Measurements from ENCODE around the gene TAMALIN. TPM values are rescaled to one million over a fixed set of nuclear protein-coding genes. Genes with fewer than 3 reads are reported as not detected.

The TAMALIN gene
- total and polyA plus RNA-seq, 9 donors = 16.8 to 84.1 (median 32.2) TPM

- intact Hi-C loops (cut with DNase I) = loop anchor here in 1 of 4 donors (5.0 kb wide), 1 partner anchor 1011 kb away; the partner anchor contains the start of gene SLC11A2
- peak in 2 of 5 donors; percentile 36 to 48 for DNase-seq
- H3K4me3 ChIP-seq = peak overlapping the region; percentile 73
- no peaks in the 10 kb centered on the region for H3K36me3 ChIP-seq
- H3K27ac ChIP-seq = peak overlapping the region; percentile 84 to 95
- 81 to 88% (median 86%) methylated on average over 6 of the region's 6 CpGs for WGBS, 3 donors
- no peaks in the 10 kb centered on the region for H3K9me3 ChIP-seq
- no peaks in the 10 kb centered on the region for H3K27me3 ChIP-seq
- H3K4me1 ChIP-seq (ENCODE audit: insufficient read depth) = peaks cover 4% of the 10 kb centered on the region
- no peak for TF ChIP-seq POLR2A (IDR thresholded peaks at IDR 0.05)
- no peak for TF ChIP-seq EP300 (IDR thresholded peaks at IDR 0.05)
- no peak for TF ChIP-seq CTCF (IDR thresholded peaks at IDR 0.05)
Observed at GRCh38 chr12:52038447-52038846, 31.7 kb downstream of the TAMALIN start.

GRCh38 chr12:52041035-52041434, 34.3 kb downstream of the TAMALIN start:
- intact Hi-C loops (cut with DNase I) = loop anchor here in 1 of 4 donors (10.0 kb wide), 1 partner anchor 1004 kb away; no protein-coding TSS in a partner anchor
- no peaks in the 10 kb centered on the region for H3K36me3 ChIP-seq
- H3K27me3 ChIP-seq = no peaks in the 10 kb centered on the region
- DNase-seq = no peak
- peak overlapping the region; percentile 10 to 94 for H3K27ac ChIP-seq
- H3K4me3 ChIP-seq = no peak overlapping the region
- H3K9me3 ChIP-seq = no peaks in the 10 kb centered on the region
- WGBS, 3 donors = 87 to 94% (median 87%) methylated on average over 3 of the region's 3 CpGs
- TF ChIP-seq POLR2A (IDR thresholded peaks at IDR 0.05) (no peak), CTCF (IDR thresholded peaks at IDR 0.05) (no peak), EP300 (IDR thresholded peaks at IDR 0.05) (no peak)
- peaks cover 22% of the 10 kb centered on the region for H3K4me1 ChIP-seq (ENCODE audit: insufficient read depth)

GRCh38 chr12:52041695-52042123, 35.0 kb downstream of the TAMALIN start:
- peak overlapping the region; percentile 92 to 94 for H3K27ac ChIP-seq

GRCh38 chr12:52042706-52043385, 36.1 kb downstream of the TAMALIN start:
- intact Hi-C loops (cut with DNase I) = loop anchor here in 1 of 4 donors (10.0 kb wide), 1 partner anchor 1002 kb away; no protein-coding TSS in a partner anchor
- Histone ChIP-seq H3K27me3 (no peaks in the 10 kb centered on the region), H3K36me3 (no peaks in the 10 kb centered on the region), H3K9me3 (no peaks in the 10 kb centered on the region), H3K4me1 (ENCODE audit: insufficient read depth) (peaks cover 24% of the 10 kb centered on the region), H3K27ac (peak overlapping the region; percentile 92 to 94), H3K4me3 (no peak overlapping the region)
- 65 to 69% (median 67%) methylated on average over 8 of the region's 8 CpGs for WGBS, 3 donors
- TF ChIP-seq CTCF (IDR thresholded peaks at IDR 0.05) (no peak), POLR2A (IDR thresholded peaks at IDR 0.05) (no peak), EP300 (IDR thresholded peaks at IDR 0.05) (peak; percentile 31)
- DNase-seq = peak; percentile 61 to 72 (median 68)

More at GRCh38 chr12:52041695-52042123, 35.0 kb downstream of the TAMALIN start:
- H3K9me3 ChIP-seq = no peaks in the 10 kb centered on the region
- no peak for TF ChIP-seq CTCF (IDR thresholded peaks at IDR 0.05)
- TF ChIP-seq POLR2A (IDR thresholded peaks at IDR 0.05) = no peak
- TF ChIP-seq EP300 (IDR thresholded peaks at IDR 0.05) = no peak
- 67 to 68% (median 67%) methylated on average over 6 of the region's 6 CpGs for WGBS, 3 donors
- DNase-seq = peak; percentile 63 to 77 (median 69)
- H3K36me3 ChIP-seq = no peaks in the 10 kb centered on the region
- H3K27me3 ChIP-seq = no peaks in the 10 kb centered on the region
- peaks cover 24% of the 10 kb centered on the region for H3K4me1 ChIP-seq (ENCODE audit: insufficient read depth)
- intact Hi-C loops (cut with DNase I) = loop anchor here in 1 of 4 donors (10.0 kb wide), 1 partner anchor 1003 kb away; no protein-coding TSS in a partner anchor
- no peak overlapping the region for H3K4me3 ChIP-seq

All from ovary (tissue), 9 donors.